Measurements from ENCODE around the gene ZNF735. TPM values are rescaled to one million over a fixed set of nuclear protein-coding genes. Genes with fewer than 3 reads are reported as not detected.

ZNF735 gene
- total and polyA plus RNA-seq, 2 of the 8 experiments (the other 6 are each of a cell fraction or from before 2014, with no cell fraction given) = not detected

DNA sequence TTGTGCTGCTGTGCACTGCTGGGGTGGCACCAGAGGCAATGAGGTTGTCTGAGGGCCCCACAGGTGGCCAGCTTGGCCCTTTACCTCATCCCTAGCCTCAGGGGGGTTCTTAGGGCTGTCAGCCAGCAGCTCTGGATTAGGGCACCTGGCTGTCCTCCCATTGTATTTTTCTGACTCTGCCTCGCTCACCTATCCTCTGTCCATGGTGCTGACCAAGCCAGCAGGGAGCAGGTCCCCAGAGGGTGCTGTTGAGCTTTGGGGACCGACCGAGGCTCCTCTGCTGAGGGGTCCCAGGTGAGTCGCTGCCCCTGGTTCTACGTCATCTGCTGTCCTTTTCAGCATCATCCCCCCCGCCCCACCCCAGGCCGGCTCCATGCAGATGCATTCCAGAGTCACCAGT lies 32.1 kb upstream of the ZNF735 start:
- CTCF ChIA-PET (ENCODE audit: partially characterized antibody) = no interaction called here
- no peak overlapping the region for H3K18ac ChIP-seq (ENCODE audit: extremely low read depth, low read length)
- H3K14ac ChIP-seq (ENCODE audit: insufficient read length) = no peak overlapping the region
- no peaks in the 10 kb centered on the region for H3K27me3 ChIP-seq (replicated peaks in 1 of 4; ENCODE audit: control insufficient read depth in 3 of 4, extremely low read depth in 1 of 4, insufficient read depth in 3 of 4, low read length in 3 of 4)
- H2AK5ac ChIP-seq (ENCODE audit: low read depth, low read length) = no peak overlapping the region
- no peaks in the 10 kb centered on the region for H4K20me1 ChIP-seq (replicated peaks in 1 of 2; ENCODE audit: control insufficient read depth in 1 of 2, insufficient read depth in 2 of 2, low read length in 2 of 2)
- no peaks in the 10 kb centered on the region for H3K36me3 ChIP-seq (ENCODE audit: control insufficient read depth in 2 of 4, insufficient read depth in 4 of 4, low read length in 3 of 4)
- H2BK120ac ChIP-seq (replicated peaks; ENCODE audit: low read depth, low read length) = no peak overlapping the region
- POLR2A ChIA-PET (ENCODE audit: partially characterized antibody) = no interaction called here
- no peak for DNase-seq (ENCODE audit: low read depth in 1 of 2, low spot score in 2 of 2)
- no peak overlapping the region for H2BK5ac ChIP-seq (ENCODE audit: low read depth, low read length)
- no peak overlapping the region for H3K56ac ChIP-seq (replicated peaks; ENCODE audit: insufficient read length, low read depth, low read length)
- no peaks in the 10 kb centered on the region for H3K4me1 ChIP-seq (replicated peaks in 1 of 4; ENCODE audit: control insufficient read depth in 3 of 4, insufficient read depth in 4 of 4, low read length in 3 of 4)
- no peak overlapping the region for H2AFZ ChIP-seq (ENCODE audit: low read length)
- H2BK12ac ChIP-seq (ENCODE audit: low read depth, low read length) = no peak overlapping the region
- H3K27ac ChIP-seq (ENCODE audit: low read depth, low read length) = no peak overlapping the region
- H3K79me1 ChIP-seq (ENCODE audit: low read depth, low read length) = no peaks in the 10 kb centered on the region
- no peak overlapping the region for H2BK20ac ChIP-seq (ENCODE audit: low read length)
- no peaks in the 10 kb centered on the region for H3K79me2 ChIP-seq (ENCODE audit: control insufficient read depth in 1 of 2, insufficient read depth in 2 of 2, low read length in 2 of 2)
- no peak overlapping the region for H3K4ac ChIP-seq (replicated peaks; ENCODE audit: insufficient read length, low read depth, low read length)
- no peak overlapping the region for H2BK15ac ChIP-seq (ENCODE audit: low read length)
- no peak overlapping the region for H4K91ac ChIP-seq (replicated peaks; ENCODE audit: insufficient read length, low read length)
- WGBS, 2 experiments (ENCODE audit: extremely low coverage in 1 of 2, insufficient coverage in 1 of 2, insufficient read length in 1 of 2, insufficient replicate concordance in 2 of 2, low coverage in 1 of 2, low lambda C conversion rate in 2 of 2, missing lambda C conversion rate in 1 of 2) = 88% methylated on average over 3 of the region's 7 CpGs; no CpG with 5 or more reads in 1 of the 2 experiments
- H3K9me3 ChIP-seq (ENCODE audit: insufficient read depth in 2 of 2, low read depth in 1 of 2, low read length in 1 of 2) = peaks cover 30 to 45% of the 10 kb centered on the region in 2 experiments
- no peak for FAIRE-seq
- H3K23me2 ChIP-seq (ENCODE audit: low read depth, low read length) = no peaks in the 10 kb centered on the region
- no peak overlapping the region for H4K8ac ChIP-seq (ENCODE audit: extremely low read depth, insufficient read depth, low read length)
- no peak overlapping the region for H3K23ac ChIP-seq (ENCODE audit: insufficient read length)
- no peak overlapping the region for H3K4me3 ChIP-seq (ENCODE audit: extremely low read depth in 1 of 4, insufficient read depth in 2 of 4, low read depth in 3 of 4, low read length in 4 of 4)
- no peak overlapping the region for H3K9ac ChIP-seq (replicated peaks in 1 of 4; ENCODE audit: extremely low read depth in 1 of 4, low read depth in 3 of 4, low read length in 3 of 4)
- H3K4me2 ChIP-seq (ENCODE audit: insufficient read depth in 1 of 2, low read depth in 2 of 2, low read length in 2 of 2) = no peak overlapping the region
- H4K5ac ChIP-seq (ENCODE audit: insufficient read length, low read depth, low read length) = no peak overlapping the region
- TF ChIP-seq JUND (IDR thresholded peaks at IDR 0.05; ENCODE audit: low read length) = no peak
- no peak for TF ChIP-seq EZH2 (IDR thresholded peaks at IDR 0.05; ENCODE audit: low read depth, low read length, severe bottlenecking)
- no peak for TF ChIP-seq RNF2 (IDR thresholded peaks at IDR 0.05; ENCODE audit: borderline replicate concordance, low read depth, low read length, missing control alignments, poor library complexity, severe bottlenecking)
- no peak for TF ChIP-seq TEAD4 (IDR thresholded peaks at IDR 0.05; ENCODE audit: low read depth, low read length)
- no peak for TF ChIP-seq NANOG (IDR thresholded peaks at IDR 0.05; ENCODE audit: insufficient read depth, low read depth, low read length, poor library complexity, severe bottlenecking)
- no peak for TF ChIP-seq RBBP5 (IDR thresholded peaks at IDR 0.05; ENCODE audit: borderline replicate concordance, low read depth, low read length)
- no peak for TF ChIP-seq CHD1 (IDR thresholded peaks at IDR 0.05; ENCODE audit: low read depth, low read length)
- TF ChIP-seq RFX5 (IDR thresholded peaks at IDR 0.05; ENCODE audit: borderline replicate concordance, low read depth, low read length) = no peak
- no peak for TF ChIP-seq BACH1 (IDR thresholded peaks at IDR 0.05; ENCODE audit: low read length)
- no peak for TF ChIP-seq POU5F1 (IDR thresholded peaks at IDR 0.05; ENCODE audit: low read depth, low read length)
- TF ChIP-seq SP4 (IDR thresholded peaks at IDR 0.05; ENCODE audit: low read length) = no peak
- TF ChIP-seq HDAC6 (IDR thresholded peaks at IDR 0.05; ENCODE audit: low read depth, low read length) = no peak
- no peak for TF ChIP-seq CTBP2 (IDR thresholded peaks at IDR 0.05; ENCODE audit: borderline replicate concordance, insufficient read depth, insufficient read length, low read length)
- TF ChIP-seq CREB1 (IDR thresholded peaks at IDR 0.05) = no peak
- TF ChIP-seq PHF8 (conservative IDR thresholded peaks at IDR 0.05; ENCODE audit: low read depth, low read length) = no peak
